Esophagus squamous epithelium (tissue), 5 donors: ENCODE data around the gene GRIP2. TPM values are rescaled to one million over a fixed set of nuclear protein-coding genes. Genes with fewer than 3 reads are reported as not detected.

Experiments used
- DNase-seq: peaks from one replicate; lab custom pipeline; 2025; lab: John Stamatoyannopoulos, UW
- H3K27ac ChIP-seq, 4 donors: fragments of 200-600 bp; sonication (generic); one replicate each; pipeline ENCODE4 v1.5.1; 2016 to 2019; ENCODE audit warnings: mild to moderate bottlenecking in 1 of 4
- H3K27me3 ChIP-seq, 4 donors: fragments of 200-600 bp; sonication (generic); 1 replicate in 3 of 4; 2 replicates in 1 of 4; pipeline versions ENCODE4 v1.5.1 to v1.6.0; 2017 to 2021; ENCODE audit warnings: antibody characterized with exemption in 1 of 4
- H3K36me3 ChIP-seq, 3 donors: fragments of 200-600 bp; sonication (generic); one replicate each; pipeline ENCODE4 v1.5.1; 2016 to 2019
- H3K4me1 ChIP-seq, 3 donors: fragments of 200-600 bp; sonication (generic); one replicate each; pipeline ENCODE4 v1.5.1; 2017 to 2019
- H3K4me3 ChIP-seq, 4 donors: fragments of 200-600 bp; sonication (generic); 1 replicate in 3 of 4; 2 replicates in 1 of 4; pipeline ENCODE4 v1.5.1; 2016 to 2019; ENCODE audit warnings: mild to moderate bottlenecking in 2 of 4, moderate library complexity in 1 of 4
- H3K9me3 ChIP-seq, 3 donors: fragments of 200-600 bp; sonication (generic); one replicate each; pipeline ENCODE4 v1.5.1; 2016 to 2019
- CTCF ChIP-seq, 6 experiments: fragments of 450-650 bp in 4 of 6; fragments of 200-600 bp in 2 of 6; sonication (generic) in 2 of 6; IDR thresholded peaks; one replicate each; pipeline ENCODE4 v1.5.1; 2016 to 2019; ENCODE audit warnings: antibody characterized with exemption in 6 of 6, mild to moderate bottlenecking in 4 of 6, moderate library complexity in 4 of 6
- POLR2A ChIP-seq, 4 donors: fragments of 450-650 bp; IDR thresholded peaks; one replicate each; pipeline ENCODE4 v1.6.1; 2017; ENCODE audit warnings: antibody characterized with exemption in 4 of 4, mild to moderate bottlenecking in 4 of 4, moderate library complexity in 3 of 4
- WGBS, 2 donors: methylation state at CpG; one replicate each; pipeline ENCODE4 v1.1.5; 2018; 5-methylcytosine and 5-hydroxymethylcytosine counted together
- intact Hi-C: fragments of 100-400 bp; cut with DNase I; formaldehyde crosslinking; loops from one replicate; pipeline ENCODE4 v1.15.0; 2022
- total RNA-seq, 4 donors: library from RNA; depleted of rRNA; stranded (reverse); fragments of >200 nt; gene quantifications; one replicate each; pipeline ENCODE4 v1.1.0, GENCODE V29; 2016
- donor health status: DM: yes; HTN: yes; CAD: no.

GRIP2 gene
- total RNA-seq, 4 donors from 2014 or later, result 0.23 to 2.9 (median 0.53) TPM

GRCh38 chr3:14463330-14464140 is 76.6 kb downstream of the GRIP2 start:
- no peak for TF ChIP-seq POLR2A (IDR thresholded peaks at IDR 0.05)
- no peak for TF ChIP-seq CTCF (IDR thresholded peaks at IDR 0.05)
- no peak overlapping the region for H3K4me3 ChIP-seq
- intact Hi-C loops, result loop anchor here (2.0 kb wide), 1 partner anchor 203 kb away; no protein-coding TSS in a partner anchor
- peaks cover 0 to 80% (median 0%) of the 10 kb centered on the region in 3 donors for H3K36me3 ChIP-seq
- DNase-seq, result no peak
- no peak overlapping the region for H3K27ac ChIP-seq
- H3K4me1 ChIP-seq, result peaks cover 0 to 26% (median 9%) of the 10 kb centered on the region in 3 donors
- H3K27me3 ChIP-seq, result no peaks in the 10 kb centered on the region
- 83 to 89% methylated on average over 7 to 12 of the region's 26 CpGs for WGBS, 2 donors
- no peaks in the 10 kb centered on the region for H3K9me3 ChIP-seq

- peaks cover 0 to 75% (median 0%) of the 10 kb centered on the region in 3 donors for H3K36me3 ChIP-seq
- WGBS, 2 donors, result 80 to 82% methylated on average over 9 of the region's 9 CpGs
- no peaks in the 10 kb centered on the region for H3K27me3 ChIP-seq
- H3K4me1 ChIP-seq, result peaks cover 0 to 26% (median 9%) of the 10 kb centered on the region in 3 donors
- no peaks in the 10 kb centered on the region for H3K9me3 ChIP-seq
- intact Hi-C loops, result loop anchor here (2.0 kb wide), 1 partner anchor 202 kb away; no protein-coding TSS in a partner anchor
- no peak for DNase-seq
- H3K4me3 ChIP-seq, result no peak overlapping the region
- H3K27ac ChIP-seq, result no peak overlapping the region
- TF ChIP-seq POLR2A (IDR thresholded peaks at IDR 0.05) (no peak), CTCF (IDR thresholded peaks at IDR 0.05) (no peak)
Observed at GRCh38 chr3:14462738-14463137, 77.4 kb downstream of the GRIP2 start.

- H3K4me1 ChIP-seq, result peaks cover 0 to 26% (median 9%) of the 10 kb centered on the region in 3 donors
- H3K36me3 ChIP-seq, result peaks cover 0 to 71% (median 0%) of the 10 kb centered on the region in 3 donors
- intact Hi-C loops, result loop anchor here (2.0 kb wide), 1 partner anchor 201 kb away; no protein-coding TSS in a partner anchor
- H3K27ac ChIP-seq, result no peak overlapping the region
- WGBS, 2 donors, result 80 to 87% methylated on average over 4 to 5 of the region's 8 CpGs
- no peak for DNase-seq
- no peak overlapping the region for H3K4me3 ChIP-seq
- H3K9me3 ChIP-seq, result no peaks in the 10 kb centered on the region
- H3K27me3 ChIP-seq, result no peaks in the 10 kb centered on the region
- TF ChIP-seq CTCF (IDR thresholded peaks at IDR 0.05) (peak; percentile 17 to 69 (median 54)), POLR2A (IDR thresholded peaks at IDR 0.05) (no peak)
Observed at GRCh38 chr3:14461748-14462324, 78.3 kb downstream of the GRIP2 start.

GRCh38 chr3:14461006-14461747 is 79.0 kb downstream of the GRIP2 start:
- no peak for DNase-seq
- intact Hi-C loops, result no loop called here
- Histone ChIP-seq H3K4me1 (peaks cover 0 to 26% (median 9%) of the 10 kb centered on the region in 3 donors), H3K27ac (peak overlapping the region in 2 of 4 donors; percentile 27 to 30), H3K36me3 (peaks cover 0 to 69% (median 0%) of the 10 kb centered on the region in 3 donors), H3K4me3 (no peak overlapping the region), H3K9me3 (no peaks in the 10 kb centered on the region), H3K27me3 (no peaks in the 10 kb centered on the region)
- WGBS, 2 donors, result 84 to 89% methylated on average over 5 to 12 of the region's 13 CpGs
- TF ChIP-seq POLR2A (IDR thresholded peaks at IDR 0.05), result no peak
- no peak for TF ChIP-seq CTCF (IDR thresholded peaks at IDR 0.05)
